ENCODE data around the gene ZBTB8A.

The ZBTB8A gene

DNA sequence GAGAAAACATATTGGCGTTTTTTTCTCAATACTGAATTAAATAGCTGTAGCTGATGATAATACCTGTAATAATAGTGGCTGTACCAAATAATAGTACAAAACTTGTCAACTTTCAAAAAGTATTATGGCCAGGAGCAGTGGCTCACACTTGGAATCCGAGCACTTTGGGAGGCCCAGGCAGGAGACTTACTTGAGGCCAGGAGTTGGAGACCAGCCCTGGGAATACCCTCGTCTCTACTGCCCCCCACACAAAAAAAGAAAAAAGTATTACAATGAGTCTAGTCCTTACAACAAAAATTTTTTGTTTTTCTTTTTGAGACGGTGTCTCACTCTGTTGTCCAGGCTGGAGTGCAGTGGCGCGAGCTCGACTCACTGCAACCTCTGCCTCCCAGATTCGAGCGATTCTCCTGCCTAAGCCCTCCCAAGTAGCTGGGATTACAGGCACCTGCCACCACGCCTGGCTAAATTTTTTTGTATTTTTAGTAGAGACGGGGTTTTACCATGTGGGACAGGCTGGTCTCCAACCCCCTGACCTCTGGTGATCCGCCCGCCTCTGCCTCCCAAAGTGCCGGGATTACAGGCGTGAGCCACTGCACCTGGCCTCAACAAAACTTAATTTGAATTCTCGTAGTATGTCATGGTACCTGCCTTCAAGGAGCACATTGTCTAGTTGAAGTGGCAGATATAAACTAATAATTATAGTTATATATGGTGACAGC lies 113.2 kb downstream of the ZBTB8A start:
- DNase-seq (ENCODE audit: low read depth in 2 of 2): no peak

Measured in stimulated activated CD8-positive, alpha-beta memory T cell treated with anti-CD3 and anti-CD28 coated beads, Interleukin-2, amount 100 ng/mL, for 48 hours (primary cell).